ENCODE results near the gene TIMM9. TPM values are rescaled to one million over a fixed set of nuclear protein-coding genes. Genes with fewer than 3 reads are reported as not detected.
"Not testable (repeated sequence)": the region's sequence is repeated elsewhere in the genome, so short reads cannot be mapped to it uniquely, and the experiment has no call there.

Gene TIMM9
- total RNA-seq, result 18.5 and 22.1 TPM in 2 replicates

DNA sequence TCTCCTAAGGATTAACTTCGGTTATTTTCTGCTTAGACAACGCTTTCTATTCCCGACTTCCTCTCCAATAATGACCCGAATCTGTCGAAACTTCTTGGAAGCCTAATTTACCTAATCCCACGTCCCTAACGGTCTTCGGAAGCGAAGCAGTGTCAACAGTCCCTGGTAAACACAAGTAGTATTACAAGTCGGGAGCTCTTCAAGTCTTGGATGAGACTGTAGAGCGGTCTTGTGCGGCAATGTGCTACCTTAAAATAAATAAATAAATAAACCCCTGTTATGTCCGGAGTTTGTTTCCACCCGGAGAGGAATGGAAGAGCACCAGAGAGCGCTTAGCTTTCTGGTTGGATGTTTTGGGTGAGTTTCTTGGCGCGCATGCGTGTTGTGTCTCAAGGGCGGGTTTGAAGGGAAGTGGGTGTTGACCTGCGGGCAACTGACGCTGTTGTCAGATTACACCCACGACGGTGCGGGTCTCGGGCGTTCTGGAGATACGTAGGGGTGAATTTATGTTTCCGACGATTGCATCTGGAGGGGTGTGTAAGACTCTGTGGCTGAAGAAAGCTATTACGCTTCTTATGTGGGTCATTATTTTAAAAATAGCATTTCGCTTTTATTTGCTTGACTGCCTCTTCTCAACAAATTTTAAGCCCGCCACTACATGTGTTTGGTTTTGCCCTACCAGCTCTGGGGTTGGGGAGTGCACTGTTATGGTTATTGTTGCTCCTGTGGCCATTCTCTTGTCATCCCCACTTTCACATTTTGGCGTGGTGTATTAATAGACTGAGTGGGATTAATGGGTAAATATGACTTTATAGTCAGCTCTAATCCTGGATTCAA, at the start of gene TIMM9, which contains the start of gene KIAA0586:
TIMM9 (minus strand) TSS at position 251 of the 837 bp plus-strand sequence. CDS start 15,586 bp downstream, outside the sequence.
KIAA0586 (plus strand) TSS at position 439 of the 837 bp plus-strand sequence. CDS start 546 bp downstream, outside the sequence.
- peak; percentile 94 for DNase-seq (ENCODE audit: low read depth, low spot score)

DNA sequence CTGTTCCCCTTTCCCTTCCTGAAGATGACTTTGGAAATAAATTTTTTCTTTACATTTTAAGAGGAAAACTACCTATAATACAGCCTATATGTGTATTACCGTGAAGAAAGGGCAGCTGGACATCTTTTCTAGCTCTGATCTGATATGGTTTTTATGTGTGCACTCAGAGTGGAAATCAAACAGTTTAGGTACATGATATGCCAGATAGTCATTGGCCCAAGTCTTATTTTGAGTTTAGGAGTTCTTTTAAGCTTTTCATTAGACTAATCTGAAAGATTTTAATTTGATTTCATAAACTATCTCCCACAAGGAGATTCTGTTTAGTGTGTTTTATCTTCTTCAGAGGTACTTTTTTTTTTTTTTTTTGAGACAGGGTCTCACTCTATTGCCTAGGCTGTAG, 49.0 kb upstream of the TIMM9 start:
- DNase-seq (ENCODE audit: low read depth, low spot score), result no peak

DNA sequence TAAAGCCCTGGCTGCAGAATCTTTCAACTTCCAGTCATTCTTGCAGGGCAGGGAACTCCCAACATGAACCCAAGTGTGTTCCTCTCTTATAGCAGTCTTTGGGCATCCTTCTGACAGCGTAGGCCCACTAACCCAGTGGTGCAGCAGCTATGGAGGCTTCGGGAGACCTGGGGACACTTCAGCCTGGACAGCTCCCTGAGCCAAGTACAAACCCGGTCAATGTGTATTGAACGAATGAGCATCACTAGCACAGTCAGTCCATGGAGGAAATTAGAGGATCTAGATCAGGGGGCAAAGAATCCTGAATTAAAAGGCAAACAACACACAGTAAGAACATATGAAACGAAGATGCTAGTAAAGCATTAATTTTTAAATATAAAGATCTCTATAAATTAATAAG, 42.0 kb upstream of the TIMM9 start:
- no peak for DNase-seq (ENCODE audit: low read depth, low spot score)

DNA sequence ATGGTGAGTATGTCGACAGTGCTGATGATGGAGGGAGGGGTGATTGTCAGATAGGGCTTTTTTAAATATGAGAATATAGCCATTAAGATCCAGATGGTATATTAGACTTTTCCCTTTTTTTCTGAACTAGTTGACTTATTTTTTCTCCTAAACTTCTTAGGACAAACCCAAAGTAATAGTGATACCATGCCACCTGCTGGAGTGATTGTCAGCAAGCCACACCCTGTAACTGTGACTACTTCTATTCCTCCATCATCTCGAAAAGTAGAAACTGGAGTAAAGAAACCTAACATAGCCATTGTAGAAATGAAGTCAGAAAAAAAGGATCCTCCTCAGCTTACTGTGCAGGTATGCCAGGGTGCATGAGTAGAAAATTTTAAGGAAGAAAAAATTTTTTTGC, 40.2 kb upstream of the TIMM9 start:
- no peak for DNase-seq (ENCODE audit: low read depth, low spot score)

DNA sequence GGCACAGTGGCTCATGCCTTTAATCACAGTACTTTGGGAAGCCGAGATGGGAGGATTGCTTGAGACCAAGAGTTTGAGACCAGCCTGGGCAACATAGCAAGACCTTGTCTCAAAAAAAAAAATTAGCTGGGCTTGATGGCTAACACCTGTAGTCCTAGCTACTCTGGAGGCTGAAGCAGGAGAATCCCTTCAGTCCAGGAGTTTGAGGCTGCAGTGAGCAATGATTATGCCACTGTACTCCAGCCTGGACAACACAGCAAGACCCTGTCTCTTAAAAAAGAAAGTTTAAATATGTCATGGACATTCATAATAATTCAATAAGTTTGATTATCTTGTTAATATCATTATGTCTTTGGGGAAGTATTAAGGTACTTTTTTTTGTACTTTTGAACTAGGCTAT, 39.1 kb upstream of the TIMM9 start:
- DNase-seq (ENCODE audit: low read depth, low spot score), result no peak

DNA sequence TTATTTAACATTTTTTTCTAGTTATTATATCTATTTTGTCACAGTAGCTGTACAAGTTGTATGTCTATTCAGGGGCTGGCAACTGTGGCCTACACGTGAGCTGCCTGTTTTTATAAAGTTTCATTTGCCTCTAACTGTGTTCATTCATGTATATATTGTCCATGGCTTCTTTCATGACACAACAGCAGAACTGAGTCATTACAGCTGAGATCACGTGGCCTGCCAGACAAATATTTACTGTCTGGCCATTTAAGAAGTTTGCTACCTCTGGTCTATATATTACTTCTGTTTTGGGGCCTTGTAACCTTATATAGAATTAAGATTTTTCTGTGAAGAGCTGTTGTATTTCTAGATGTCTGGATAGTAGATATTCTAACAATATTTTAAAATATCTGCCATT, 38.1 kb upstream of the TIMM9 start:
- no peak for DNase-seq (ENCODE audit: low read depth, low spot score)

DNA sequence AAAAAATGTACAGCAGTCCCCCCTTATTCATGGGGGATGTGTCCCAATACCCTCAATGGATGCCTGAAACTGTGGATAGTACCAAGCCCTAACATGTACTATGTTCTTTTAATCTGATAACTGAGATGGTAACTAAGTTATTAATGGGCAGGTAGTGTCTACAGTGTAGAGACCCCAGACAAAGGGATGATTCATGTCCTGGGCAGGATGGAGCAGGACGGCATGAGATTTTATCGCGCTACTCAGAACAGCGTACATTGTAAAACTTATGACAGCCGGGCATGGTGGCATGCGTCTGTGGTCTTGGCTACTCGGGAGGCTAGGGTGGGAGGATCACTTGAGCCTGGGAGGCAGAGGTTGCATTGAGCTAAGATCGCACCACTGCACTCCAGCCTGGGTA, 37.3 kb upstream of the TIMM9 start:
- DNase-seq (ENCODE audit: low read depth, low spot score), result no peak

DNA sequence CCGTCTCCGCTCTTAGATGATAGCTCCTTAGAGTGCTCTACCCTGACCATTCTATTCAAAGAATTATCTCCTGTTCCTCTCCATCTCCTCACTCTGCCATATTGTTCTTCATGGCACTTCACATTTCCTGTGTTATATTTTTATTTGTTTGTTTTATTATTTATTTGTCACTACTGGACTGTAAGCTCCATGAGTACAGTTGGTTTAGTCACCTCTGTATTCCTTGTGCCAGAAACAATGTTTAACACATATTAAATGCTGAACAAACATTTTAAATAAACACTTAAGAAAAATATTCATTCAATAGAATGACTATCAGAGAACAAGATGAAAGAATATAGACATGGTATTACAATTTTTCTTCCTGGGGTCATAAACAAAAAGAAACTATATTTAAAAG, 35.8 kb upstream of the TIMM9 start:
- no peak for DNase-seq (ENCODE audit: low read depth, low spot score)

DNA sequence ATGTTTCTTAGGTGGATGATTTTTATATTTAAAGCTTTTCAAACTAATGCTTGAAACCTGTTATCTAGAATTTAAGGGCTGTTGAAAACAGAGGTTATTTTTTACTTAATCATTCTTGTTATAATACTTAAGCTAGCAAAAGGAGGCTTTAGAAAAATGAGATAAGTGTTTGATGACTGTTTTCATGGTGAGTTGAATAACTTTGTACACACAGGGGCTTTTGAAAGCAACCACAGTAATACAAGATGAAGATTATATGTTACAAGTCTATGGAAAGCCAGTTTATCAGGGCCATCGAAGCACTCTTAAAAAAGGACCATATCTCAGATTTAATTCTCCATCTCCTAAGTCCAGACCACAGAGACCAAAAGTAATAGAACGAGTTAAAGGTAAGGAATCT, 33.4 kb upstream of the TIMM9 start:
- DNase-seq (ENCODE audit: low read depth, low spot score), result no peak

- DNase-seq (ENCODE audit: low read depth, low spot score), result no peak
These were observed 28.4 kb upstream of the TIMM9 start for GRCh38 chr14:58455593-58456265.

GRCh38 chr14:58444627-58445026, 17.3 kb upstream of the TIMM9 start:
- no peak for DNase-seq (ENCODE audit: low read depth, low spot score)

DNA sequence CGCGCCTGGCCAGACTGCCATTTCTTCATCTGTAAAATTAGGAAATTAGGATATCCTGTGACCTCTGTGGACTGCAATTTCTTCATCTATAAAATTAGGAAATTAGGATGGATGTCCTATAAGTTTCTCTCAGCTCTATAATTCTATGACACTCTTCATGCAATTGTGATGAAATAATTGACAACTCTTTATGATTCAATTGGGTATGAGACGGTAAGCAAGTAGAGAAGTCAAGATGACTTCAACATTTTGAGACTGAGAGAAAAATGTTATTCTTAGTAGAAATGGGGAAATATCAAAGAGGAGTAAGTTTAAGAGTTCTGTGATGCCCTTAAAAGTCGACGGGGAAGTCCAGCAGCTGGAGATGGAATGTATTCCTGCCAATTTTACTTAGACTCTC, 12.1 kb upstream of the TIMM9 start:
- no peak for DNase-seq (ENCODE audit: low read depth, low spot score)

DNA sequence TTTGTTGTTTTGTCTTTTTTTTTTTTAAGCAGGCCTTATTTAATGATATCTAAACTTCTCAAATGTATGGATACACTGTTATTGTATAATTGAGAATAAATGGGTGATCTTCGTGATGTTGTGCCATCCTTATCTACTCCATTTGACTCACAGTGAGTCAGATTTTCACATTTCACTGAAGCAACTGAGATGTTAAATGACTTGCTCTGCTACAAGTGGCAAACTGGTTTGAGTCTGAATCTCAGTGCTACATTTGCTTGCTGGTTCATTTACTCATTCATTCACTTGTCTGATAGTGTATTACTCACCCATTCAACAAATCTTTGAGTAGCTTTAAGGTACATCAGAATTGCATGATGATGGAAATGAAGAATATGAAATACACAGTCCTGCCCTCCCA, 2.8 kb upstream of the TIMM9 start:
- no peak for DNase-seq (ENCODE audit: low read depth, low spot score)

DNA sequence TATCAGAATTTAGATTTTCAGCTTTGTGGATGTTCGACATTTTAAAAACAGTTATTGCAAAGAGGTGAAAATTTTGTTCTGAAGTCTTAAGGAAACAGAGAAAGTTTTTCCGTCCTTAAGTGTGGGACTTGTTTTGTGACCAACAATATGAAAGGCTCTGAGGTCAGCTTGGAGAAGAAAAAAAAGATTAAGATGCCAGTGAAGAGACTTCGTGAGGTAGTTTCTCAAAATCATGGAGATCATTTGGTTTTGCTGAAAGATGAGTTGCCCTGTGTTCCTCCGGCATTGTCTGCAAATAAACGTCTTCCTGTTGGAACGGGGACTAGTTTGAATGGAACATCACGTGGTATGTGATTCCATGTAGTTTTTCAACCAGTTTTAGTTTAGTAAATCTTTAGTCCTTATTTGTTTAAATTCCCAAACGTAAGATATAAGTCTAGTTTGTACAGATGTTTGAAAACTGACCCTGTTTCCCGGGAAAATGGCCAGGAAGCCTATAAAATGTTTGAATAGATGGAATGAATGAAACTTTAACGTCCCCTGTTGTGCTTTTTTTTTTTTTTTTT, 870 bp upstream of the TIMM9 start:
- no peak for DNase-seq (ENCODE audit: low read depth, low spot score)

DNA sequence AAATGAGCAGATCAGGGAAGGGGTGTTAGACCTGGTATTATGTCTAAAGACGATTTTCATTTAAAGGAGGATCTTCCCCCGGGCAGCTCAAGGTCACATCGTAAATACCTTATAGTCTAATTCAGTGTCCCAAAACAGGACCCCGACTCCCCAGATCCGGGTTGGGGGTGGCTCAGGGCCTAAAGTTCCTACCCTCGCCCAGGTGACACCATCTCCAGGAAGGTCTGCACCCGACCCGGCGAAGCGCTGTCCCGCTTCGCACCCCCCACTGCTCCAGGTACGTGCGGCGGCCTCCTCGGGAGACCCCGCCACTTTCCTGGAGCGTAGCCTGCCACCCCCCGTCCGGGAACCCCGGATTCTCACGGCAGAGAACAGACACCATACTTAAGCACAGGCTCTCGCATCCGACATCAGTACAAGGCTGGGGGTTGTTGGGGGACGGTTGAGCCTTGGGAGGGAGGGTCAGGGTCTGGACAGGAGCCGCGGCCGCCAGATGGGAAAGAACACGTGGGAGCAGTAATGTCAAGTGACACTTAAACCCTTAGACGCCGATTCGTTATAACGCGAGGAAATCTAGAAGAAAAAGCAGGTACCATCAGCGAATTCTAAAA, 556 bp downstream of the TIMM9 start:
- DNase-seq (ENCODE audit: low read depth, low spot score), result no peak

GRCh38 chr14:58416934-58417333, 10.4 kb downstream of the TIMM9 start:
- DNase-seq (ENCODE audit: low read depth, low spot score), result not testable (repeated sequence)

DNA sequence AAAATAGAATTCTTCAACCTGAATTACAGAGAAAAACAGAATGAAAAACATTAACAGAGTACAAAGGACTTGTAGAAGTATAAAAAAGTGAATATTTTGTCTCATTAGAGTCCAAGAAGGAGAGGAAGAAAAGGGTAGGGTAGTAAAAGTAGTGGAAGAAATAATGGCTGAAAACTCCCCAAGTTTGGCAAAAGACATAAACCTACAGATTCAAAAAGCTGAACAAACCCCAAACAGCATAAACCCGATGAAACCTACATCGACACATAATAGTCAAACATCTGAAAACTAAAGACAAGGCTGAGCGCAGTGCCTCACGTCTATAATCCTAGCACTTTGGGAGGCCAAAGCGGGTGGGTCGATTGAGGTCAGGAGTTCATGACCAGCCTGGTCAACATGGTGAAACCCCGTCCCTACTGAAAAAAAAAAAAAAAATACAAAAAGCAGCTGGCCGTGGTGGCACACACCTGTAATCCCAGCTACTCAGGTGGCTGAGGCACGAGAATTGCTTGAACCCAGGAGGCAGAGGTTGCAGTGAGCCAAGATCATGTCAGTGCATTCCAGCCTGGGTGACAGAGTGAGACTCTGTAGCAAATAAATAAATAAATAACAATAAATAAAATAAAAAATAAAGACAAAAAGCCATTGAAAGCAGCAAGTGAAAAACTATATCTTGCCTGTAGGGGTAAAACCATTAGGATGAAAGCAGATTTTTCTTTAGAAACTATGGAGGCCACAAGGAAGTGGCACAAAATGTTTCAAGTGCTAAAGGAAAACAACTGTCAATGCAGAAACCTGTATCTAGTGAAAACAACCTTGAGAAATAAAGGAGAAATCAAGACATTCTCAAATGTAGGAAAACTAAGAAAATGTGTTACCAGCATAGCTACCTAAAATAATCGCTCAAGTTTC, 11.4 kb downstream of the TIMM9 start:
- no peak for DNase-seq (ENCODE audit: low read depth, low spot score)

- no peak for DNase-seq (ENCODE audit: low read depth, low spot score)
These were observed 12.5 kb downstream of the TIMM9 start for GRCh38 chr14:58414845-58415244.

GRCh38 chr14:58408681-58409215, 18.6 kb downstream of the TIMM9 start:
- DNase-seq (ENCODE audit: low read depth, low spot score), result no peak

DNA sequence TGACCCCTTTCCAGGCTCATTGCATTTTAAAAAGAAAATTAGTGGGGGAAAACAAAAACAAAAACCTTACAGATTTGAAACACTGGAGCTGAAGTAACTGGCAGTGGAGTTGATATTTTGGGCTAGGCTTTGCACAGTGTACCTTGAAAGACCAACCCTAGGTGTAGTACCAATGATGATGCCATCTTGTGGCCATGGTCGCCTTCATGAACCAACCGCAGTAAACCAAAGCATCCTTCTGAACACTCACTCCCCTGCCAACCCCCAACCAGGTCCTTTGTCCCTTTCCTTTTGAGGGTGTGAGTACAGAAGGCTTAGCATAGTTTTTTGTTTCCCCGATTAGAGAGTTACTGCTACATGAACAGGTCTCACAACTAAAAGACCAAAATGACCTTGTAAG, 25.7 kb downstream of the TIMM9 start:
- DNase-seq (ENCODE audit: low read depth, low spot score), result no peak

GRCh38 chr14:58398895-58399294, 28.4 kb downstream of the TIMM9 start:
- no peak for DNase-seq (ENCODE audit: low read depth, low spot score)

All from pulmonary artery endothelial cell (primary cell).